NCI-H526 (cell line): ENCODE data around the gene ORAI2.
A peak's percentile ranks its signal among the peaks of the same experiment; 100 is the strongest.
"Not testable (repeated sequence)": the region's sequence is repeated elsewhere in the genome, so short reads cannot be mapped to it uniquely, and the experiment has no call there.

Experiments used
- DNase-seq, 2 experiments: peaks; one replicate each; lab custom pipeline; 2025; lab: John Stamatoyannopoulos, UW

The ORAI2 gene

DNA sequence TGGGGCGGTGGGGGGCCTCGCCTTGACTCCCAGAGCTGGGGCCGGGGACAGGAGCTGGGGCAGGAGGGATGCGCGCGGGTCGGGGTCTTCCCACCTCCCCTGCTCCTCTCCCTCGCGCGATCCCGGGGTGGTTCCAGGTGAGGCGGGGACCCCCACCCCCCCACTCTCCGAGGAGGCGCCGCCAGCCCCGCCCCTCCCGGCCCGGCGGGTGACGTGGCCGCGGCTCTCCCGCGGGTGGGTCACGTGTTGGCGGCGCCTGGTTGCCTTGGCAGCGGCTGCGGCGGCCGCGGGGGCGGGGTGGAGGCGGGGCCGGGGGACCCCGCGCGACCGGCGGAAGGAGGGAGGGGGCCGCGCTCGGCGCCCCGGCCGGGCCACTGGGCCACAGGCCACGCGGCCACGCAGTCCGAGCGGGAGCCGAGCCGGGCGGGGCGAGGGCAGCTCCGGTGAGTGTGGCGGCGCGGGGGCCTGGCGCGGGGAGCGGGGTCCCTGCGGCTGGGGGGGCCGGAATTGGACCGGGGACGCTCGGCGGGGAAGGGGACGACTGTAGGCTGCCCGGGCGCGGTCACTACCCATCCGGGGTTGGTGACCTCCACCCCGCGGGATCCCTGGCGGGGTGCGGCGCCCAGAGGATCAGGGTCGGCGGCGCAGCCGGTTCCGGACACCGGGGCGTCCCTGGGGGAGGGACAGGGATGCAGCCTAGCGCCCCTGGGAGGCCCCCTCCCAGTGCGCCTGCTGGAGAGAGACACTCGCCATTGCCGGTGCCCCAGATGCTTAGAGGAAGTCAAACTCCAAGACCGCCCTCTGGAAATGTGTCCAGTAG lies at the start of gene ORAI2:
ORAI2 (plus strand) TSS at position 357 of the 820 bp plus-strand sequence. CDS start 5,382 bp downstream, outside the sequence.
- peak in 1 of 2 experiments; percentile 90 for DNase-seq

DNA sequence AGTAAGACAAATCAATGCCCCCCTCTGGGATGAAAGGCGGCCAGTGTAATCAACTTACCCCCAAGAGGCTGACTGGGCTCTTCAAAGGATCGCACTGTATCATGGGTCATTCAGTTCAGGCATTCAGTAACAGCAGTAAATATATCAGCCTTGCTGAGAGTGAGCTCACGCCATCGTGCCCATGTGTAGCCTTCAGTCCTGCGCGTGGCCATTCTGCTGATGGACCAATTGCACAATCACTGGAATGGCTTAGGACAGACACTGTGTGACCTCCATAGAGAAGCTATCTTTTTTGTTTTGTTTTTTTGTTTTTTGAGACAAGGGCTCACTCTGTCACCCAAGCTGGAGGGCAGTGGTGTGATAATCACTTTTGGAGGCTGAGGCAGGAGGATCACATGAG lies 46.3 kb upstream of the ORAI2 start:
- DNase-seq, result no peak

DNA sequence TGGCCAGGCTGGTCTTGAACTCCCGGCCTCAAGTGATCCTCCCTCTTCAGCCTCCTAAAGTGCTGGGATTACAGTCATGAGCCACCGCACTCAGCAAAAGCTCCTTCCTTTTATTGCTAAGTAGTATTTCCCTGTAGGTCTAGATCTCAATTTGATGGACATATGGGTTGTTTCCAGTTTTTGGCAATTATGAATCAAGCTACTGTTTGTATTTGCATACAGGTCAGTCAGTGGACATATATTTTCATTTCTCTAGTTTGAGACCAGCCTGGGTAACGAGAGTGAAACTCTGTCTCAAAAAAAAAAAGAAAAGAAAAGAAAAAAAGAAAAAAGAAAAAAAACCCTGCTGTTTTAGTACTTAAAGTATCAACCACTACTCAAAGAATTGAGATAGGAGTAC lies 43.6 kb upstream of the ORAI2 start:
- no peak for DNase-seq

DNA sequence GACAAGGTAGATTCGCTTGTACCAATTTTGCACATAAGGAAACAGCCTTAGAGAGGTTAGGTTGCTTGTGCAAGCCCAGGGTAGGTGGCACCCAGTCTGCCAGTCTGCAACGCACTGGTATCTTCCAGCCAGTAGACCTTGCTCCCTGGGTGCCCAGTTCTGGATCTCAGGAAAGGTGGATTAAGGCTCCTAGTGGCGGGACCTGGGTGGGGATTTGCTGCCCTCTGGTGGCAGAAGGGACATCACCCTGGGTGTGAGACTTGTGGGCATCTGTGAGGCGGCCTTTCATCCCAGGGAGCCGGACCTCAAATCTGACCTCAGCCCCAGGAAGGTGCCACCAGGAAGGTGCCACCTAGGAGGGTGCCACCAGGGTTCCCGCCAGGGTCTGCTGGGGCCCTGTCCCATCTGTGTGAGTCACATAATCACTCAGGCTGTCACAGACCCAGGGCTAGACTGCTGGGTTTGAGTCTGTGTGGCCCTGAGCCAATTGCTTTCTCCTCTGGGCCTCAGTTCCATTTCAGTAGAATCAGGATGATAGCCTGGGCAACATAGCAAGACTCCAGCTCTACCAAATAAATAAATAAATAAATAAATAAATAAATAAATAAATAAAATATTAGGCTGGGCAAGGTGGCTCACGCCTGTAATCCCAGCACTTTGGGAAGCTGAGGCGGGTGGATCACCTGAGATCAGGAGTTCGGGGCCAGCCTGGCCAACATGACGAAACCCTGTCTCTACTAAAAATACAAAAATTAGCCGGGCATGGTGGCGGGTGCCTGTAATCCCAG lies 42.5 kb upstream of the ORAI2 start:
- DNase-seq, result peak; percentile 78 to 93

DNA sequence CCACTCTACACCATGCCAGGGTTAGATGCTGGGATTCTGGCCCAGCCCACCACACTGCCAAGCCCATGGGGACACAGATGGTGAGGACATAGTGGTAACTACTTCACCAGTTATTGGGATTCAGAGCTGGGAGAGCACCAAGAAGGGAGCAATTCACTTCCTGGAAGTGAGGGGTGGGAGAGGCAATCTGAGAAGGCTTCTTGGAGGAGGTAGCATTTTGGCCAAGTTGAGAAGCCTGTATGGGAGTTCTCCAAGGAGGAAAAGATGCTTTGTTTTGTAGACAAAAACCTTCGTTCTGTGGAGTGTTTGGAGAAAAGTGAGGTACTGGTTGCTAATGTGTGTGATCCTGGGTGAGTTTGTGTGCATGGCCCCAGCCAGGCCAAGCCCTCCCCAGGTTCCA lies 41.0 kb upstream of the ORAI2 start:
- DNase-seq, result no peak

DNA sequence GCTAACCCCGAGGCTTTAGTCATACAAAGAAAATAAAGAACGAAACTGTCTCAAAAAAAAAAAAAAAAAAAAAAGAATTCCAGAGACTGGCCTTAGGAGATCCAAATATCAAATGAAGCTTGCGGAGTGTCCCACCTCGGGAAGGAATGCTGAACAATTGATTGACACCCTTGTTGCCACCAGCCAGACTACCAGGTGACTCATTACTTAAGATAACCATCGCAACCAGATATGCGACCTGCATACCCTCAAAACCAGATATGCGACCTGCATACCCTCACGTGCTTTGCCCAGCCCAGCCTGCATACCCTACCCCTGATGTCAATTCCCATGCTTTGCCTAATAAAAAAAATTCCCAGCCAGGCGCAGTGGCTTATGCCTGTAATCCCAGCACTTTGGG lies 39.9 kb upstream of the ORAI2 start:
- no peak for DNase-seq

DNA sequence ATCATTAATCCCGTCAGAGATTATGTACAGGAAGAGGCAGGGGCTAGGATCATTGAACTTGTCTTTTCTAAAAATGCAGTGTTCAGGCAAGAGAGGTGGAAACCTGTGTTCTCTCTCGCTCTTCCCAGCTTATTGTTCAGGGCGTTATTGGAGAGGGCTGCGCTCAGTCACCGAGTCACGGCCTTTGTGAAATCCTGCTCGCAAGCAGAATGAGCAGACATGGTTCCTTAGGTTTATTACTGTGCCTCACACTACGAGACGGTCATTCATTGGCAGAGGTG lies 37.8 kb upstream of the ORAI2 start:
- peak in 1 of 2 experiments; percentile 71 for DNase-seq

DNA sequence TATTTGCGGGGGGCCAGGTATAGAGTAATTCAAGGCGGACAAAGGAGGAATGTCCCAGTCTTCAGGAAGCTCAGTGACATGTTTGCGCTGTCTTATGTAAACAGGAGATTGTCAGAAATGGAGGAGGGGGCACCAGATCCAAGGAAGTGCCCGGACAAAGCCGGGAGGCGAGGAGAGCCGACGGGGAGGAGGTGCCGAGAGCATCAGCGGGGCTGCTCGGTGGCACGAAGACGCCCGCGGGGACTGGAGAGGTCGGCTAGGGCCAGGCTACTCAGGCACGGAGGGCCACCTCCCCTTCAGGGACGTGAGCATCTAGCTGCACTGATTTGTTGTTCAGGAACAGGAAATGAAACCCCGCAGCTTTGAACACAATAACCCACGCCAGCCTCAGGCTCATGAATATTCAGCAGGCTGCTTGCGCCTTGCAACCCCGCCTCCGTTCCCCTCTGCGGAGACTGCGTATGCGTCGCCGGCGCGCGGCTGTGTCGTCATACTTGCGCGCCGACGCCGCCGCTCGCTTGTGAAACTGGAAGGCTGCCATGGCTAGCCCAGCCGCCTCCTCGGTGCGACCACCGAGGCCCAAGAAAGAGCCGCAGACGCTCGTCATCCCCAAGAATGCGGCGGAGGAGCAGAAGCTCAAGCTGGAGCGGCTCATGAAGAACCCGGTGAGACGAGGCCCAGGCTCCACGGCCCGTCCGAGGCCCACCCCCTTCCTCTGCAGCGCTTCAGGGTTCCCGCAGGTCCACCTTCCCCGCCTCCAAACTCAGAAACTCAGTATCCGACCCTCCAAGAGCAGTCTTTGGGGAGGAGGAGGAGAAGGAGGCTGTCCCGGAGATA lies 37.3 kb upstream of the ORAI2 start, which contains the start of gene PRKRIP1:
PRKRIP1 (plus strand) TSS at position 491 of the 837 bp plus-strand sequence; CDS start at position 540, 49 bp downstream.
- DNase-seq, result peak; percentile 89 to 96

DNA sequence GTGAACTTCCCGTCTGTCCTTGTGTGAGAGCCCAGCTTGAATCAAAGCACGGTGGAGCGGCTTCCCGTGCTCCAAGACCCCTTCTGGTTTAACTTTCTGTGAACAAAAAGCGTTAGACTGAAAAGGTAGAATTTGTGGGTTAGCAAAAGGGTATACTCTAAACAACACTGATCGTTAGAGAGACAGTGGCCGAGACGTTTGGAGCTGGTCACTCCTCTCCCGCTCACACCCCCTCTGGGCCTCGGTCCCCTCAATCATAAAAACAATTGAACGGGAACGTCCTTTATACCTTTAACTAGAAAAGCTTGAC lies 36.7 kb upstream of the ORAI2 start:
- peak in 1 of 2 experiments; percentile 27 for DNase-seq

DNA sequence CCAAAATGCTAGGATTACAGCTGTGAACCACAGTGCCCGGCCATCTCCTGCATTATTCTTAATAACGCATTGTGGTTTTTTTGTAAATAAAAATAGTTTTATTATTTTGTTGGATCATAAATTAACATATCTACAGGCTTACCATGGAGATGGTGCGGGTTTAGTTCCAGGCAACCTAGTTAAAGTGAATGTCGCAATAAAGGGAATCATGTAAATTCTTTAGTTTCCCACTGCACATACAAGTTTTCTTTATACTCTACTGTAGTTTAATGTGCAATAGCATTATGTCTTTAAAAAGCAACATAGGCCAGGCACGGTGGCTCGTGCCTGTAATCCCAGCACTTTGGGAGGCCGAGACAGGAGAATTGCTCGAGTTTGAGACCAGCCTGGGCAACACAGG lies 34.8 kb upstream of the ORAI2 start:
- no peak for DNase-seq

DNA sequence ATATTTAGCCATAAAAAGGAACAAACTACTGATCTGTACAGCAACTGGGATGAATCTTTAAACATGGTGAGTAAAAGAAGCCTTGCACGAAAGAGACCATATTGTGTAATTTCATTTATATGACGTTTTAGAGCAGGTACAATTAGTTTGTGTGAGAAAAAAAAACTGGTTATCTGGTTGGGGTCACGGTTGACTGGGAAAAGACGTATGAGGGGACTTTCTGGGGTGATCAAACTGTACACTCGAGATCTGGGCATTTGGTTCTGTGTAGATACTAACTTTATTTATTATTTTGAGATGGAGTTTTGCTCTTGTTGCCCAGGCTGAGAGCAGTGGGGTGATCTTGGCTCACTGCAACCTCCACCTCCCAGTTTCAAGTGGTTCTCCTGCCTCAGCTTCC lies 33.0 kb upstream of the ORAI2 start:
- no peak for DNase-seq

DNA sequence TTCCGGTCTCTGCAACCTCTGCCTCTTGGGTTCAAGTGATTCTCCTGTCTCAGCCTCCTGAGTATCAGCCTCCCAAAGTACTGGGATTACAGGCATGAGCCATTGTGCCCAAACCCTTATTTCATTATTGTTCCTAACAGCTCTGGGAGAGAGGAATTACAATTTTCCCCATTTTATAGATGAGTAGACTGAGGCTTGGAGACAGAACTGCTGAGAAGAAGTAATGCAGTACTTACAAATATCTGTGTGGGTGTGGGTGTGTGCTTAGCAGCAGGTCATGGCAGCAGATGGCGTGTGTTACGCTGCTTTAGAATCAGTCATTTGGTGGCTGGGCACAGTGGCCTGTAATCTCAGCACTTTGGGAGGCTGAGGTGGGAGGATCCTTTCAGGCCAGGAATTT lies 29.8 kb upstream of the ORAI2 start:
- DNase-seq, result no peak

DNA sequence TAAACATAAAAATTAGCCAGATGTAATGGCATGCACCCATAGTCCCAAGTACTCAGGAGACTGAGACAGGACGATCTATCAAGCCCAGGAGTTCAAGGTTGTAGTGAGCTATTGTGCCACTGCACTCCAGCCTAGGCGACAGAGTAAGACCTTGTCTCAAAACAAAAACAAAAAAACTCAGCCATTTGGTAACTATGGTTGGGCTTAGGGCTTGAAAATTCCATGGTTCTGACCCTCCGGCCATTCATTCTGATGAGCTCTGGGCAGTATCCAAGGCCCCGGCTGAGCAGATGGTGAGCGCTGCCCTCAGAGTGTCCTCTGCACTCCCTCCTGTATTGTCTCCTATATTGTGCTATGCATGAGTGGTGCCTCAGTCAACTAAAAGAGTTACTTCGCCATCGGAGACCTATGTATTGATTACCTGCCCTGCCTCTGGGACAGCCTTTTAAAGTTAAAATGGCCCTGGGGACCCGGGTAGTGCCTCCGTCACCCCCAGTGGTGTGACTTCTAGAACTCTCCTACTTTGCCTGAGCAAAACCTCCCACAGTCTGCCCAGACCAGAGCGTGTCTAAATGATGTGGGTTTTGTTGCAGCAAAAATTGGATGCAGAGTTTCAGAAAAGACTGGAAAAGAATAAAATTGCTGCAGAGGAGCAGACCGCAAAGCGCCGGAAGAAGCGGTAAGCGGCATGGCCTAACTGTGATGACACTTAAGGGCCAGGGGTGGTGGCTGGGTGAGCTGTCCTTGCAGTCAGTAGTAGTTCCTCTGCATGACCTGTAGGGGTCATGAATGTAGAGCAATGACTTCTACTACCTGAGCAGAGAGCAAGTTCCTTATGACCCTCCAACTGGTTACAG lies 29.1 kb upstream of the ORAI2 start:
- peak; percentile 38 to 76 for DNase-seq

DNA sequence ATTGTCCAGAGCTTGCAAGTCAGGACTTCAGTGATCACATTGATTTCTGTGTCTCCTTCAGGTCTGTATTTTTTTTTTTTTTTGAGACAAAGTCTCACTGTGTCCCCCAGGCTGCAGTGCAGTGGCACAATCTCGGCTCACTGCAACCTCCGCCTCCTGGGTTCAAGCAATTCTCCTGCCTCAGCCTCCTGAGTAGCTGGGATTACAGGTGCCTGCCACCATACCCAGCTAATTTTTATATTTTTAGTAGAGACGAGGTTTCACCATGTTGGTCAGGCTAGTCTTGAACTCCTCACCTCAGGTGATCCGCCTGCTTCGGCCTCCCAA lies 28.6 kb upstream of the ORAI2 start:
- not testable (repeated sequence) for DNase-seq

DNA sequence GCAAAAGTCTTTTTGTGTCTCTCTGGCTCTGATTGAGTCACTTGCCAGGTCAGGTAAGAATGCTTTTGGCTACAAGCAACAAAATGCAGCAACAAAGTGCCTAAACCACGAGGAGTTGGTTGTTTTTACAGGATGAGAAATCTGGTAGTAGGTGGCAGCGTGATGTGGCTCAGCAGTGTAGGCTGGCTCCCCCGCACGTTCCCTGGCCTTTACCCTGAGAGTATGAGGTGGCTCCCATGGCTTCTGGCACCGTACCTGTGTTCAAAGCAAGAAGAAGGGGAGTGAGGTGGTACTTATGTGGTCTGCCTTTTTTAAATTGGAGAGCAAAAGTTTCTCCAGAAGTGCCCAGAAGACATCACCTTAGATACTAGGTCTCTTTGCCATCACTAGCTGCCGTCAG lies 25.5 kb upstream of the ORAI2 start:
- no peak for DNase-seq

DNA sequence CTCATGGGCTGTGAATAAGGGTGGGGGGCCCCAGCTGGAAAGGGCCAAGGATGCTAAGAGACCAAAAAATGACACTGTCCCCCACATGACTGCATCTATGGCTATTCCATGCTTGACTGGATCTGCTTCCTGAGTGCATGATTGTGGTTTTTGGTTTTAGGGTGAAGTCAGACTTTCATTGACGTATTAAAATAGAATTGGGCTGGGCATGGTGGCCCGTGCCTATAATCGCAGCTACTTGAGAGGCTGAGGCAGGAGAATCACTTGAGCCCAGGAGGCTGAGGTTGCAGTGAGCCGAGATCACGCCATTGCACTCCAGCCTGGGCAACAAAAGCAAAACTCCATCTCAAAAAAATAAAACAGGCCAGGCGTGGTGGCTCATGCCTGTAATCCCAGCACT lies 24.8 kb upstream of the ORAI2 start:
- not testable (repeated sequence) for DNase-seq

DNA sequence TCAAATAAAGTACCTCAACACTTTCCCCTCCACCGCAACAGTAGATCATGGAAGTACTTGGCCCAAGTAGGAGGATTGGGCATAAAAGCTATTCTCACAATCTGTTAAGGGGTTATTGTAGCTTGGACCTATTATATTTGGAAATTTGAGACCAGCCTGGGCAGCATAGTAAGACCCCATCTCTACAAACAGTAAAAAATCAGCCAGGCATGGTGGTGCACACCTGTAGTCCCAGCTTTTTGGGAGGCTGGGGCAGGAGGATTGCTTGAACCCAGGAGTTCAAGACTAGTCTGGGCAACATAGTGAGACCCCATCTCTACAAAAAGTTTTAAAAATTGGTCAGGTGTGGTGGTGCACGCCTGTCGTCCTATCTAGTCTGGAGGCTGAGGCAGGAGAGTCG lies 24.0 kb upstream of the ORAI2 start:
- DNase-seq, result no peak

DNA sequence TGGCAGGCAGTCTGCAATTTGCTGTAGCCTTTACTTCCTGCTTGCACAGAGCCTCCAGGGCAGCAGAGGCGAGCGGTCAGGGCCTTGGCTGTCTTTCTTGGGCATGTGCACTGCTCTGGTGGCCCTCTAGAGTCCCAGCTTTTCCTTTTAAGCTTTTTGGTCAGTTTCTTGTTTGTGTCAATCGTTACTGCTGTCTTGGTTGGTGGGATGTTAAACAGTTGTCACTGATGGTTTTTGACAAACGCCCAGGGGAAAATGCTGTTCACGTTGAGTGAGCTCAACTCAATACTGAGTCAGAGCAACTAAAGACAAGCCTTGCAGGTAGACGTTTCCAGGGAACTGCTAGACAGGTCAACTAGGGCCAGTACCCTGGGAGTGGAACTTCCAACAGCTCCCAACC lies 23.3 kb upstream of the ORAI2 start:
- DNase-seq, result no peak

DNA sequence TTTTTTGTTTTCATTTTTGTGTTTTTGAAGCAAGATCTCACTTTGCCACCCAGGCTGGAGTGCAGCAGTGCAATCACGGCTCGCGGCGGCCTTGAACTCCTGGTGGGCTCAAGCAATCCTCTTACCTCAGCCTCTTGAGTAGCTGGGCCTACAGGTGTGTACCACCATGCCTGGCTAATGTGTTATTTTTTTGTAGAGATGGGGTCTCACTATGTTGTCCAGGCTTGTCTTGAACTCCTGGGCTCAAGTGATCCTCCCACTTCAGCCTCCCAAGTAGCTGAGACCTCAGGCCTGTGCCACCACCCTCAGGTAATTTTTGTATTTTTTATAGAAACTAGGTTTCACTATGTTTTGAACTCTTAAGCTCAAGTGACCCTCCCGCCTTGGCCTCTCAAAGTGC lies 22.5 kb upstream of the ORAI2 start:
- no peak for DNase-seq

DNA sequence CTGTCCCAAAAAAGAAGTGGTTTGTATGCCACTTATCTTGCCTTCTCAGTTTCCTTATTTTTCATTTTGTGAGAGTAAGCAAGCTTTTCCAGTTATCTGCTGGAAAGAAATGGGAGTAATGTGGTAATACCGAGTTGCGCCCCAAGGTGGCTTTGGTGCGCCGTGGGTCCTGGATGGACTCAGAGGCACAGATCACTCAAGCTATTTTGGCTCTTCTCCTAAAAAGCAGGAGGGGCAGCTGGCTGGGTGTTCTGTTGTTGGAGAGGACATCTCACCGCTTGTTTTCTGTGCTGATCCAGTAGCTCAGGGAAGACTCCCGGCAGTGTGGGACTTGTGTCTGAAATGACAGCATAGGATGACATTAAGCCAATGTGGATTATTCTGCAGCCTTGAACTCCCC lies 20.8 kb upstream of the ORAI2 start:
- peak in 1 of 2 experiments; percentile 41 for DNase-seq

DNA sequence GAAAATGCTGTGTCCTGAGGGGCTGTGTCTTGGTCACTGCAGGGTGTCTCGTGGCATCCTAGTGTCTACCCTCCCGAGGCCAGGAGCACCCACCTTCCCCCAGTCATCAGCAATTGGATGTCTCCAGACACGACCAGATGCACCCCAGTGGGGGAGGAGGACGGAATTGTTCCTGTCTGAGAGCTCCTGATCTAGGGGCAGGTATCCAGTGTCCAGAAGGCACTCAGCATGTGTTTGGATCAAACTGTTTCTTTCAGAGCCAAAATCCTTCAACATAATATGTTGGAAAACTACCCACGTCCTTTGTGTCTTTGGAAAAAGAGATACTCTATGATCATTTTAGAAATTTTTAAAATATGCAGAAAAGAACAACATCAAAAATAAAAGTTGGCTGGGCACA lies 20.3 kb upstream of the ORAI2 start:
- DNase-seq, result no peak

DNA sequence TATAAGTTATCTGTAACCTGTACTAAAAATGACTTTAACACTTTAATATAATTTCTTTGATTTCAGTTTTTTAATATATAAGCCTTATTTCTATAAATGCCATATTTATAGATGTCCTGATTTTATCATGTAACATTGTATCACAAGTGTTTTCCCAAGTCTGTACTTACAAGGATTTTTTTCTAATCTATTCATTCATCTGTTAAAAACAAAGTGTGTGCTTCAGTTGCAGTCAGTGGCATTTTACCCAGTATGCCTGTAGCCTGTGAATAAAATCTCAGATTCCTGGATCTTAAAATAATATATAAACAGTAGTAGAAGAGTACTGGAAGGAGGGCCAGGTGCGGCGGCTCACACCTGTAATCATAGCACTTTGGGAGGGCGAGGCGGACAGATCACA lies 19.8 kb upstream of the ORAI2 start:
- no peak for DNase-seq
